K562 (cell line): ENCODE measurements around the gene CGNL1. TPM values are rescaled to one million over a fixed set of nuclear protein-coding genes. Genes with fewer than 3 reads are reported as not detected.

Experiments used
- ATAC-seq: fragments of 200-7000 bp; cut with Tn5 transposase; 3 replicates; pipeline ENCODE4 v1.9.1; 2020; ENCODE audit warnings: moderate library complexity
- BruUV-seq: library from RNA; stranded (reverse); fragments of 400-500 nt; replicated peaks from 2 replicates; lab custom pipeline; 2021; lab: Mats Ljungman, UMichigan
- CTCF ChIA-PET: fragments of 300-600 bp; formaldehyde crosslinking; extraction: SDS; loops from one replicate; lab custom pipeline; 2021; ENCODE audit warnings: low intra/inter-chr PET ratio; lab: Yijun Ruan, JAX
- POLR2A ChIA-PET: fragments of 300-600, 350-650 bp; sonication (Branson Sonifier 250); formaldehyde crosslinking; extraction: SDS; loops from one replicate; lab custom pipeline; 2021; ENCODE audit warnings: antibody characterized with exemption, inconsistent platforms; lab: Yijun Ruan, JAX
- DNase-seq, 4 experiments: peaks; one replicate each; pipeline versions ENCODE4 v3.0.0 to v3.0.0-alpha.2; 2011 to 2018; ENCODE audit warnings: low spot score in 3 of 4, mixed read lengths in 3 of 4; ENCODE audit errors: extremely low read depth in 1 of 4
- FAIRE-seq: peaks from 2 replicates; lab custom pipeline; 2011; peaks lifted over from hg19 to GRCh38; lab: Jason Lieb, UNC
- H2AFZ ChIP-seq: 2 replicates; pipeline ENCODE4 v1.6.0; 2011; ENCODE audit warnings: low read depth, low read length, control low read depth, inconsistent platforms
- H3K27ac ChIP-seq: fragments of 200-600 bp; 3 replicates; pipeline ENCODE4 v1.8.0; 2011; ENCODE audit warnings: low read depth, mild to moderate bottlenecking, control low read depth, inconsistent platforms, low read length, moderate library complexity, mixed read lengths; ENCODE audit errors: extremely low read depth
- H3K27me3 ChIP-seq, 2 experiments: fragments of 300-600 bp in 1 of 2; 2 replicates in 1 of 2; 3 replicates in 1 of 2; pipeline versions ENCODE4 v1.6.0 to v1.8.0; 2011; ENCODE audit warnings: inconsistent platforms in 2 of 2, low read length in 2 of 2, mild to moderate bottlenecking in 1 of 2, mixed read lengths in 1 of 2, moderate library complexity in 1 of 2; ENCODE audit not compliant: control insufficient read depth in 2 of 2, insufficient read depth in 2 of 2
- H3K36me3 ChIP-seq: fragments of 300-600 bp; 3 replicates; pipeline ENCODE4 v1.8.0; 2011; ENCODE audit warnings: mild to moderate bottlenecking, low read length, inconsistent platforms; ENCODE audit not compliant: control insufficient read depth, insufficient read depth
- H3K4me1 ChIP-seq, 2 experiments: fragments of 200-600 bp in 1 of 2; replicated peaks in 1 of 2; 2 replicates in 1 of 2; 3 replicates in 1 of 2; pipeline versions ENCODE4 v1.5.1 to v1.8.0; 2011; ENCODE audit warnings: inconsistent platforms in 2 of 2, low read length in 2 of 2, mild to moderate bottlenecking in 1 of 2, mixed read lengths in 1 of 2, moderate library complexity in 1 of 2; ENCODE audit not compliant: control insufficient read depth in 2 of 2, insufficient read depth in 2 of 2
- H3K4me2 ChIP-seq: 2 replicates; pipeline ENCODE4 v1.6.1; 2011; ENCODE audit warnings: low read length, control low read depth, inconsistent platforms, mixed read lengths; ENCODE audit not compliant: insufficient read depth
- H3K4me3 ChIP-seq: fragments of 200-600 bp; sonication (generic), shearing (Covaris generic); 2 replicates; pipeline ENCODE4 v1.5.1; 2016; ENCODE audit warnings: control low read depth, inconsistent platforms
- H3K79me2 ChIP-seq: fragments of 200-600 bp; 3 replicates; pipeline ENCODE4 v1.8.0; 2011; ENCODE audit warnings: low read length, inconsistent platforms; ENCODE audit not compliant: control insufficient read depth, insufficient read depth
- H3K9ac ChIP-seq, 2 experiments: 2 replicates each; pipeline versions ENCODE4 v1.6.0 to v1.6.1; 2011; ENCODE audit warnings: low read depth in 2 of 2, low read length in 2 of 2, control low read depth in 1 of 2, inconsistent platforms in 1 of 2, mild to moderate bottlenecking in 1 of 2, mixed read lengths in 1 of 2; ENCODE audit not compliant: insufficient read depth in 1 of 2
- H3K9me1 ChIP-seq: one replicate; pipeline ENCODE4 v1.6.0; 2011; ENCODE audit warnings: inconsistent platforms, mild to moderate bottlenecking, low read length, moderate library complexity; ENCODE audit not compliant: control insufficient read depth, insufficient read depth
- H3K9me3 ChIP-seq: replicated peaks from 2 replicates; pipeline ENCODE4 v1.5.1; 2011; ENCODE audit warnings: low read depth, low read length, inconsistent platforms; ENCODE audit not compliant: control insufficient read depth, insufficient read depth
- H4K20me1 ChIP-seq: replicated peaks from 2 replicates; pipeline ENCODE4 v1.6.1; 2011; ENCODE audit warnings: low read length, inconsistent platforms, mixed read lengths; ENCODE audit not compliant: control insufficient read depth, insufficient read depth
- ERF ChIP-seq: fragments of 450-650 bp; formaldehyde crosslinking; IDR thresholded peaks from 2 replicates; pipeline ENCODE4 v1.4.0; 2020; ENCODE audit warnings: mild to moderate bottlenecking, mixed read lengths
- ETS2 ChIP-seq: IDR thresholded peaks from 2 replicates; pipeline ENCODE4 v1.6.1; 2016; ENCODE audit warnings: borderline replicate concordance, missing genetic modification characterization, mild to moderate bottlenecking, moderate library complexity, missing compliant biosample characterization; ENCODE audit not compliant: poor library complexity, severe bottlenecking
- FUS ChIP-seq: fragments of 200-400 bp; formaldehyde crosslinking; optimal IDR thresholded peaks from 2 replicates; pipeline ENCODE3; 2017; ENCODE audit warnings: low read depth, low read length
- IRF9 ChIP-seq: fragments of 450-650 bp; IDR thresholded peaks from 2 replicates; pipeline ENCODE4 v1.6.1; 2016; ENCODE audit warnings: missing biosample characterization, missing genetic modification characterization
- POU5F1 ChIP-seq: fragments of 150-350 bp; IDR thresholded peaks from 2 replicates; pipeline ENCODE4 v1.6.1; 2014; ENCODE audit warnings: borderline replicate concordance, low read length, low read depth, mild to moderate bottlenecking; ENCODE audit not compliant: partially characterized antibody
- TAF1 ChIP-seq: IDR thresholded peaks from 2 replicates; pipeline ENCODE4 v1.6.1; 2011; ENCODE audit warnings: mild to moderate bottlenecking, low read length, moderate library complexity; ENCODE audit not compliant: insufficient read depth, control insufficient read depth, severe bottlenecking; ENCODE audit errors: extremely low read depth
- ZBTB1 ChIP-seq: sonication (generic); formaldehyde crosslinking; IDR thresholded peaks from 2 replicates; pipeline ENCODE4 v1.8.1; 2023; ENCODE audit warnings: missing genetic modification reagents, low read depth, mild to moderate bottlenecking, borderline replicate concordance
- ZNF239 ChIP-seq: fragments of 250-450 bp; sonication (Bioruptor Pico); IDR thresholded peaks from 2 replicates; pipeline ENCODE4 v1.4.0; 2020; ENCODE audit warnings: mild to moderate bottlenecking
- ZNF511 ChIP-seq: sonication (generic); formaldehyde crosslinking; IDR thresholded peaks from 2 replicates; pipeline ENCODE4 v1.8.0; 2022; ENCODE audit warnings: mild to moderate bottlenecking, missing genetic modification reagents
- WGBS: fragments of 100-300 bp; shearing (Covaris generic); methylation state at CpG from one replicate; pipeline ENCODE4 v1.1.6; 2016; ENCODE audit warnings: low coverage, mixed read lengths; ENCODE audit not compliant: insufficient coverage; ENCODE audit errors: missing lambda C conversion rate; 5-methylcytosine and 5-hydroxymethylcytosine counted together
- in situ Hi-C: fragments of 300-500 bp; cut with MboI; formaldehyde crosslinking; loops from 4 replicates; pipeline ENCODE4 v1.15.0; 2018; ENCODE audit warnings: inconsistent platforms, mixed read lengths
- intact Hi-C: fragments of 100-400 bp; cut with micrococcal nuclease; formaldehyde crosslinking; loops from 2 replicates; pipeline ENCODE4 v1.14.2; 2022
- polyA plus RNA-seq, 8 experiments: library from polyadenylated mRNA; depleted of rRNA in 4 of 8; stranded (reverse) in 5 of 8; unstranded in 3 of 8; fragments of >200 nt; fragmentation: Nextera tagmentation in 2 of 8; fragmentation: Illumina TruSeq in 1 of 8; extraction: Ambion mirVana in 2 of 8; extraction: Trizol in 1 of 8; gene quantifications; 2 replicates each; pipeline versions ENCODE4 v1.2.1 to v1.2.3, GENCODE V29; 2011 to 2014; ENCODE audit warnings: inconsistent platforms in 1 of 8, missing spikeins in 1 of 8
- total RNA-seq, 7 experiments: library from RNA; depleted of rRNA in 6 of 7; stranded (reverse); fragments of >200 nt in 6 of 7; fragmentation: Illumina TruSeq in 2 of 7; extraction: Trizol in 2 of 7; gene quantifications; 2 replicates each; pipeline versions ENCODE4 v1.2.1 to v1.2.3, GENCODE V29; 2011 to 2021; ENCODE audit warnings: low replicate concordance in 1 of 7

The CGNL1 gene
- total and polyA plus RNA-seq, 9 of the 15 experiments (the other 6 are each of a cell fraction or from before 2014, with no cell fraction given) = 0.01 to 0.07 TPM; not detected in 7

GRCh38 chr15:57403017-57403416, 26.7 kb downstream of the CGNL1 start:
- in situ Hi-C loops = no loop called here
- no peaks in the 10 kb centered on the region for H4K20me1 ChIP-seq
- DNase-seq = no peak
- no TSS peak for BruUV-seq
- intact Hi-C loops = no loop called here
- FAIRE-seq = no peak
- no peak for ATAC-seq
- ChIA-PET POLR2A (no interaction called here), CTCF (no interaction called here)
- peaks cover 17 to 20% of the 10 kb centered on the region in 2 experiments for H3K27me3 ChIP-seq
- no peak overlapping the region for H3K4me3 ChIP-seq
- no peaks in the 10 kb centered on the region for H3K36me3 ChIP-seq
- no peaks in the 10 kb centered on the region for H3K9me1 ChIP-seq
- no peak overlapping the region for H2AFZ ChIP-seq
- H3K9ac ChIP-seq = no peak overlapping the region
- H3K9me3 ChIP-seq = no peaks in the 10 kb centered on the region
- WGBS = 2% methylated on average over 4 of the region's 4 CpGs
- no peak overlapping the region for H3K27ac ChIP-seq
- H3K4me2 ChIP-seq = no peak overlapping the region
- H3K79me2 ChIP-seq = no peaks in the 10 kb centered on the region
- H3K4me1 ChIP-seq = no peaks in the 10 kb centered on the region
- TF ChIP-seq IRF9 (tag) (no peak), ERF (no peak), ETS2 (tag) (no peak)
- TF ChIP-seq, all 486 proteins: peak for 0

GRCh38 chr15:57403566-57404325, 27.4 kb downstream of the CGNL1 start:
- in situ Hi-C loops (no loop called here), intact Hi-C loops (no loop called here)
- no peaks in the 10 kb centered on the region for H4K20me1 ChIP-seq
- 2% methylated on average over 5 of the region's 5 CpGs for WGBS
- no peak overlapping the region for H3K27ac ChIP-seq
- FAIRE-seq = no peak
- H3K79me2 ChIP-seq = no peaks in the 10 kb centered on the region
- H3K4me1 ChIP-seq = no peaks in the 10 kb centered on the region
- no peaks in the 10 kb centered on the region for H3K9me3 ChIP-seq
- no peak for DNase-seq
- H3K9ac ChIP-seq = no peak overlapping the region
- no TSS peak for BruUV-seq
- no peak overlapping the region for H3K4me3 ChIP-seq
- ATAC-seq = no peak
- H3K9me1 ChIP-seq = no peaks in the 10 kb centered on the region
- peaks cover 14 to 20% of the 10 kb centered on the region in 2 experiments for H3K27me3 ChIP-seq
- POLR2A ChIA-PET = no interaction called here
- H3K4me2 ChIP-seq = no peak overlapping the region
- no peaks in the 10 kb centered on the region for H3K36me3 ChIP-seq
- CTCF ChIA-PET = no interaction called here
- H2AFZ ChIP-seq = no peak overlapping the region
- TF ChIP-seq ZBTB1 (no peak), TAF1 (no peak), ZNF511 (no peak), FUS (no peak), ZNF239 (no peak), POU5F1 (no peak)
